ENCODE results near the gene SORCS1.
A peak's percentile ranks its signal among the peaks of the same experiment; 100 is the strongest.

GRCh38 chr10:106682175-106682574, 482.3 kb downstream of the SORCS1 start:
- no peak for TF ChIP-seq POLR2A (IDR thresholded peaks at IDR 0.05)
- TF ChIP-seq CTCF (IDR thresholded peaks at IDR 0.05) = peak in 1 of 6 experiments; percentile 13
